Liver (tissue), 9 donors: ENCODE results near the gene FAM25G. TPM values are rescaled to one million over a fixed set of nuclear protein-coding genes. Genes with fewer than 3 reads are reported as not detected.

Source experiments
- DNase-seq: peaks from one replicate; pipeline ENCODE4 v3.0.0-alpha.2; 2017; ENCODE audit warnings: low spot score
- H3K27ac ChIP-seq, 2 donors: one replicate each; pipeline ENCODE4 v1.7.0; 2013; ENCODE audit warnings: inconsistent platforms in 2 of 2, low read length in 2 of 2, control low read depth in 1 of 2, low read depth in 1 of 2, mild to moderate bottlenecking in 1 of 2
- H3K27me3 ChIP-seq, 4 donors: one replicate each; pipeline versions ENCODE4 v1.6.1 to v1.7.0; 2013; ENCODE audit warnings: low read length in 3 of 4, inconsistent platforms in 1 of 4, mild to moderate bottlenecking in 1 of 4, moderate library complexity in 1 of 4; ENCODE audit not compliant: control insufficient read depth in 4 of 4, insufficient read depth in 4 of 4
- H3K36me3 ChIP-seq, 4 donors: one replicate each; pipeline versions ENCODE4 v1.6.1 to v1.7.0; 2013; ENCODE audit warnings: low read length in 3 of 4, mild to moderate bottlenecking in 3 of 4, low read depth in 1 of 4, moderate library complexity in 1 of 4; ENCODE audit not compliant: control insufficient read depth in 4 of 4, insufficient read depth in 3 of 4
- H3K4me1 ChIP-seq, 4 donors: one replicate each; pipeline versions ENCODE4 v1.6.1 to v1.7.0; 2013; ENCODE audit warnings: low read length in 3 of 4, mild to moderate bottlenecking in 3 of 4, moderate library complexity in 1 of 4; ENCODE audit not compliant: control insufficient read depth in 4 of 4, insufficient read depth in 4 of 4
- H3K4me3 ChIP-seq, 3 donors: one replicate each; pipeline versions ENCODE4 v1.6.1 to v1.7.0; 2013; ENCODE audit warnings: low read length in 3 of 3, control low read depth in 1 of 3, low read depth in 1 of 3, mild to moderate bottlenecking in 1 of 3
- H3K9ac ChIP-seq, 2 donors: one replicate each; pipeline ENCODE4 v1.7.0; 2013; ENCODE audit warnings: low read length in 2 of 2, mild to moderate bottlenecking in 2 of 2, moderate library complexity in 2 of 2, control low read depth in 1 of 2, low read depth in 1 of 2
- H3K9me3 ChIP-seq, 4 donors: one replicate each; pipeline versions ENCODE4 v1.6.1 to v1.7.0; 2013; ENCODE audit warnings: low read length in 3 of 4; ENCODE audit not compliant: control insufficient read depth in 4 of 4
- ATF3 ChIP-seq: IDR thresholded peaks from 2 replicates; pipeline ENCODE4 v1.6.1; 2016; ENCODE audit warnings: antibody characterized with exemption
- CTCF ChIP-seq: fragments of 150-350 bp; IDR thresholded peaks from 2 replicates; pipeline ENCODE4 v1.5.1; 2017; ENCODE audit warnings: improper control_type of control experiment, low read depth, low read length; ENCODE audit not compliant: missing input control
- EGR1 ChIP-seq, 2 donors: IDR thresholded peaks; 2 replicates each; pipeline ENCODE4 v1.6.1; 2016 to 2018; ENCODE audit warnings: antibody characterized with exemption in 2 of 2, low read depth in 2 of 2
- FOXA1 ChIP-seq: IDR thresholded peaks from 2 replicates; pipeline ENCODE4 v1.6.1; 2016; ENCODE audit warnings: antibody characterized with exemption
- FOXA2 ChIP-seq: IDR thresholded peaks from 2 replicates; pipeline ENCODE4 v1.6.1; 2016; ENCODE audit warnings: antibody characterized with exemption
- GABPA ChIP-seq, 2 donors: IDR thresholded peaks in 1 of 2; conservative IDR thresholded peaks in 1 of 2; 2 replicates each; pipeline ENCODE4 v1.6.1; 2016; ENCODE audit warnings: antibody characterized with exemption in 2 of 2, mild to moderate bottlenecking in 1 of 2, moderate library complexity in 1 of 2
- HNF4A ChIP-seq, 2 donors: conservative IDR thresholded peaks; 2 replicates each; pipeline ENCODE4 v1.6.1; 2016; ENCODE audit warnings: antibody characterized with exemption in 2 of 2, mild to moderate bottlenecking in 2 of 2
- HNF4G ChIP-seq: IDR thresholded peaks from 2 replicates; pipeline ENCODE4 v1.6.1; 2016; ENCODE audit warnings: antibody characterized with exemption
- JUND ChIP-seq, 2 donors: IDR thresholded peaks; 2 replicates each; pipeline ENCODE4 v1.6.1; 2016; ENCODE audit warnings: antibody characterized with exemption in 2 of 2
- MAX ChIP-seq: IDR thresholded peaks from 2 replicates; pipeline ENCODE4 v1.6.1; 2016; ENCODE audit warnings: antibody characterized with exemption
- NR2F2 ChIP-seq: IDR thresholded peaks from 2 replicates; pipeline ENCODE4 v1.6.1; 2016; ENCODE audit warnings: antibody characterized with exemption
- RAD21 ChIP-seq, 2 donors: IDR thresholded peaks; 2 replicates each; pipeline ENCODE4 v1.6.1; 2016; ENCODE audit warnings: antibody characterized with exemption in 2 of 2, mild to moderate bottlenecking in 2 of 2
- REST ChIP-seq: IDR thresholded peaks from 2 replicates; pipeline ENCODE4 v1.6.1; 2016; ENCODE audit warnings: antibody characterized with exemption, mild to moderate bottlenecking
- RXRA ChIP-seq, 2 donors: IDR thresholded peaks; 2 replicates each; pipeline ENCODE4 v1.6.1; 2017 to 2018; ENCODE audit warnings: antibody characterized with exemption in 2 of 2, mild to moderate bottlenecking in 1 of 2
- SP1 ChIP-seq: IDR thresholded peaks from 2 replicates; pipeline ENCODE4 v1.6.1; 2018; ENCODE audit warnings: antibody characterized with exemption, mild to moderate bottlenecking
- TAF1 ChIP-seq: conservative IDR thresholded peaks from 2 replicates; pipeline ENCODE4 v1.6.1; 2016; ENCODE audit warnings: antibody characterized with exemption, mild to moderate bottlenecking
- YY1 ChIP-seq: IDR thresholded peaks from 2 replicates; pipeline ENCODE4 v1.6.1; 2016; ENCODE audit warnings: antibody characterized with exemption, mild to moderate bottlenecking
- ZBTB33 ChIP-seq: IDR thresholded peaks from 2 replicates; pipeline ENCODE4 v1.6.1; 2016; ENCODE audit warnings: antibody characterized with exemption
- WGBS: extraction: QIAGEN DNeasy Blood & Tissue Kit; methylation state at CpG from one replicate; pipeline ENCODE4 v1.1.7; 2013; 5-methylcytosine and 5-hydroxymethylcytosine counted together
- polyA plus RNA-seq, 2 donors: library from polyadenylated mRNA; stranded (reverse) in 1 of 2; unstranded in 1 of 2; fragments of 200-250 nt in 1 of 2; fragments of >200 nt in 1 of 2; fragmentation: Nextera tagmentation in 1 of 2; extraction: Ambion mirVana in 1 of 2; gene quantifications; one replicate each; pipeline versions ENCODE4 v1.2.1 to v1.2.3, GENCODE V29; 2013 to 2015
- total RNA-seq, 2 donors: library from RNA; depleted of rRNA; stranded (reverse); fragments of >200 nt; gene quantifications; one replicate each; pipeline ENCODE4 v1.2.3, GENCODE V29; 2014
- donor health status: healthy.
- donor health status: healthy.
- donor health status: healthy.
- donor health status: healthy.
- donor health status: healthy.

Gene FAM25G
- total and polyA plus RNA-seq, 4 donors, result not detected

GRCh38 chr10:47456794-47457527, 34.5 kb downstream of the FAM25G start:
- no peak overlapping the region for H3K9ac ChIP-seq
- H3K4me3 ChIP-seq, result no peak overlapping the region
- no peak for TF ChIP-seq FOXA1
- no peak for TF ChIP-seq YY1
- no peak for TF ChIP-seq REST
- TF ChIP-seq ATF3, result no peak
- no peak for TF ChIP-seq JUND (IDR thresholded peaks at IDR 0.05)
- TF ChIP-seq HNF4A (conservative IDR thresholded peaks at IDR 0.05), result no peak
- TF ChIP-seq MAX, result no peak
- TF ChIP-seq FOXA2, result no peak
- TF ChIP-seq HNF4G, result no peak
- no peak for TF ChIP-seq RXRA (IDR thresholded peaks at IDR 0.05)
- no peak for TF ChIP-seq SP1
- no peak for TF ChIP-seq GABPA (IDR thresholded peaks at IDR 0.05 in 1 of 2, conservative IDR thresholded peaks at IDR 0.05 in 1 of 2)
- no peak for TF ChIP-seq ZBTB33
- TF ChIP-seq NR2F2, result no peak
- no peak for TF ChIP-seq EGR1 (IDR thresholded peaks at IDR 0.05; ENCODE audit: low read depth in 2 of 2)
- no peak for TF ChIP-seq CTCF
- TF ChIP-seq TAF1, result no peak
- no peak for TF ChIP-seq RAD21 (IDR thresholded peaks at IDR 0.05)
- H3K36me3 ChIP-seq, result no peaks in the 10 kb centered on the region
- no peak overlapping the region for H3K27ac ChIP-seq
- no peaks in the 10 kb centered on the region for H3K27me3 ChIP-seq
- WGBS, result 91% methylated on average over 6 of the region's 6 CpGs
- no peaks in the 10 kb centered on the region for H3K9me3 ChIP-seq
- H3K4me1 ChIP-seq, result peaks cover 0 to 2% (median 0%) of the 10 kb centered on the region in 4 donors
- DNase-seq, result no peak
